Measurements from ENCODE around the gene SLC44A4.
"Not testable (repeated sequence)": the region's sequence is repeated elsewhere in the genome, so short reads cannot be mapped to it uniquely, and the experiment has no call there.

SLC44A4 gene

GRCh38 chr6:31911826-31912585, 33.2 kb upstream of the SLC44A4 start:
- Histone ChIP-seq H3K27me3 (ENCODE audit: control insufficient read depth in 1 of 2, insufficient read depth in 2 of 2, low read length in 2 of 2) (peaks cover 0 to 4% of the 10 kb centered on the region in 2 donors), H3K4me1 (ENCODE audit: control insufficient read depth, insufficient read depth, low read length) (no peaks in the 10 kb centered on the region), H3K9ac (ENCODE audit: low read length in 2 of 2) (no peak overlapping the region), H3K9me3 (ENCODE audit: control insufficient read depth in 2 of 2, low read length in 2 of 2) (no peaks in the 10 kb centered on the region), H3K4me3 (ENCODE audit: low read length in 2 of 2) (no peak overlapping the region), H3K36me3 (ENCODE audit: control insufficient read depth in 2 of 2, insufficient read depth in 2 of 2, low read length in 2 of 2) (no peaks in the 10 kb centered on the region), H3K27ac (ENCODE audit: low read length) (no peak overlapping the region)

- H3K27ac ChIP-seq (ENCODE audit: low read length); H3K27me3 ChIP-seq (ENCODE audit: control insufficient read depth in 1 of 2, insufficient read depth in 2 of 2, low read length in 2 of 2); H3K9me3 ChIP-seq (ENCODE audit: control insufficient read depth in 2 of 2, low read length in 2 of 2); H3K4me3 ChIP-seq (ENCODE audit: low read length in 2 of 2); H3K36me3 ChIP-seq (ENCODE audit: control insufficient read depth in 2 of 2, insufficient read depth in 2 of 2, low read length in 2 of 2); H3K4me1 ChIP-seq (ENCODE audit: control insufficient read depth, insufficient read depth, low read length); H3K9ac ChIP-seq (ENCODE audit: low read length in 2 of 2): not testable (repeated sequence)
These were observed 30.5 kb upstream of the SLC44A4 start for GRCh38 chr6:31909298-31909697.

GRCh38 chr6:31908791-31909190, 30.0 kb upstream of the SLC44A4 start:
- Histone ChIP-seq H3K27me3 (ENCODE audit: control insufficient read depth in 1 of 2, insufficient read depth in 2 of 2, low read length in 2 of 2) (no peaks in the 10 kb centered on the region), H3K36me3 (ENCODE audit: control insufficient read depth in 2 of 2, insufficient read depth in 2 of 2, low read length in 2 of 2) (no peaks in the 10 kb centered on the region), H3K4me3 (ENCODE audit: low read length in 2 of 2) (no peak overlapping the region), H3K4me1 (ENCODE audit: control insufficient read depth, insufficient read depth, low read length) (no peaks in the 10 kb centered on the region), H3K9ac (ENCODE audit: low read length in 2 of 2) (no peak overlapping the region), H3K9me3 (ENCODE audit: control insufficient read depth in 2 of 2, low read length in 2 of 2) (no peaks in the 10 kb centered on the region), H3K27ac (ENCODE audit: low read length) (no peak overlapping the region)

GRCh38 chr6:31908255-31908654, 29.5 kb upstream of the SLC44A4 start:
- H3K9ac ChIP-seq (ENCODE audit: low read length in 2 of 2); H3K36me3 ChIP-seq (ENCODE audit: control insufficient read depth in 2 of 2, insufficient read depth in 2 of 2, low read length in 2 of 2); H3K27ac ChIP-seq (ENCODE audit: low read length); H3K4me3 ChIP-seq (ENCODE audit: low read length in 2 of 2); H3K9me3 ChIP-seq (ENCODE audit: control insufficient read depth in 2 of 2, low read length in 2 of 2); H3K4me1 ChIP-seq (ENCODE audit: control insufficient read depth, insufficient read depth, low read length); H3K27me3 ChIP-seq (ENCODE audit: control insufficient read depth in 1 of 2, insufficient read depth in 2 of 2, low read length in 2 of 2): not testable (repeated sequence)

- H3K27ac ChIP-seq (ENCODE audit: low read length): no peak overlapping the region
- H3K27me3 ChIP-seq (ENCODE audit: control insufficient read depth in 1 of 2, insufficient read depth in 2 of 2, low read length in 2 of 2): no peaks in the 10 kb centered on the region
- H3K9me3 ChIP-seq (ENCODE audit: control insufficient read depth in 2 of 2, low read length in 2 of 2): no peaks in the 10 kb centered on the region
- H3K36me3 ChIP-seq (ENCODE audit: control insufficient read depth in 2 of 2, insufficient read depth in 2 of 2, low read length in 2 of 2): no peaks in the 10 kb centered on the region
- H3K4me3 ChIP-seq (ENCODE audit: low read length in 2 of 2): no peak overlapping the region
- H3K4me1 ChIP-seq (ENCODE audit: control insufficient read depth, insufficient read depth, low read length): peaks cover 8% of the 10 kb centered on the region
- H3K9ac ChIP-seq (ENCODE audit: low read length in 2 of 2): no peak overlapping the region
These were observed 28.5 kb upstream of the SLC44A4 start for GRCh38 chr6:31907158-31907813.

- H3K9me3 ChIP-seq (ENCODE audit: control insufficient read depth in 2 of 2, low read length in 2 of 2); H3K27ac ChIP-seq (ENCODE audit: low read length); H3K27me3 ChIP-seq (ENCODE audit: control insufficient read depth in 1 of 2, insufficient read depth in 2 of 2, low read length in 2 of 2); H3K36me3 ChIP-seq (ENCODE audit: control insufficient read depth in 2 of 2, insufficient read depth in 2 of 2, low read length in 2 of 2); H3K4me1 ChIP-seq (ENCODE audit: control insufficient read depth, insufficient read depth, low read length); H3K9ac ChIP-seq (ENCODE audit: low read length in 2 of 2); H3K4me3 ChIP-seq (ENCODE audit: low read length in 2 of 2): not testable (repeated sequence)
These were observed 27.9 kb upstream of the SLC44A4 start for GRCh38 chr6:31906727-31907126.

- no peak overlapping the region for H3K9ac ChIP-seq (ENCODE audit: low read length in 2 of 2)
These were observed 27.3 kb upstream of the SLC44A4 start for GRCh38 chr6:31906122-31906521.

GRCh38 chr6:31905041-31905440, 26.2 kb upstream of the SLC44A4 start:
- H3K9me3 ChIP-seq (ENCODE audit: control insufficient read depth in 2 of 2, low read length in 2 of 2): no peaks in the 10 kb centered on the region
- H3K27ac ChIP-seq (ENCODE audit: low read length): no peak overlapping the region
- no peak overlapping the region for H3K9ac ChIP-seq (ENCODE audit: low read length in 2 of 2)
- no peak overlapping the region for H3K4me3 ChIP-seq (ENCODE audit: low read length in 2 of 2)
- H3K27me3 ChIP-seq (ENCODE audit: control insufficient read depth in 1 of 2, insufficient read depth in 2 of 2, low read length in 2 of 2): no peaks in the 10 kb centered on the region
- no peaks in the 10 kb centered on the region for H3K36me3 ChIP-seq (ENCODE audit: control insufficient read depth in 2 of 2, insufficient read depth in 2 of 2, low read length in 2 of 2)
- H3K4me1 ChIP-seq (ENCODE audit: control insufficient read depth, insufficient read depth, low read length): peaks cover 17% of the 10 kb centered on the region

More at GRCh38 chr6:31906122-31906521, 27.3 kb upstream of the SLC44A4 start:
- peaks cover 13% of the 10 kb centered on the region for H3K4me1 ChIP-seq (ENCODE audit: control insufficient read depth, insufficient read depth, low read length)
- H3K27ac ChIP-seq (ENCODE audit: low read length): no peak overlapping the region
- no peaks in the 10 kb centered on the region for H3K27me3 ChIP-seq (ENCODE audit: control insufficient read depth in 1 of 2, insufficient read depth in 2 of 2, low read length in 2 of 2)
- H3K4me3 ChIP-seq (ENCODE audit: low read length in 2 of 2): no peak overlapping the region
- H3K36me3 ChIP-seq (ENCODE audit: control insufficient read depth in 2 of 2, insufficient read depth in 2 of 2, low read length in 2 of 2): no peaks in the 10 kb centered on the region
- no peaks in the 10 kb centered on the region for H3K9me3 ChIP-seq (ENCODE audit: control insufficient read depth in 2 of 2, low read length in 2 of 2)

- Histone ChIP-seq H3K9me3 (ENCODE audit: control insufficient read depth in 2 of 2, low read length in 2 of 2) (no peaks in the 10 kb centered on the region), H3K27me3 (ENCODE audit: control insufficient read depth in 1 of 2, insufficient read depth in 2 of 2, low read length in 2 of 2) (no peaks in the 10 kb centered on the region), H3K4me1 (ENCODE audit: control insufficient read depth, insufficient read depth, low read length) (peaks cover 17% of the 10 kb centered on the region), H3K27ac (ENCODE audit: low read length) (no peak overlapping the region), H3K9ac (ENCODE audit: low read length in 2 of 2) (no peak overlapping the region), H3K36me3 (ENCODE audit: control insufficient read depth in 2 of 2, insufficient read depth in 2 of 2, low read length in 2 of 2) (no peaks in the 10 kb centered on the region), H3K4me3 (ENCODE audit: low read length in 2 of 2) (no peak overlapping the region)
These were observed 25.2 kb upstream of the SLC44A4 start for GRCh38 chr6:31903957-31904356.

- no peaks in the 10 kb centered on the region for H3K27me3 ChIP-seq (ENCODE audit: control insufficient read depth in 1 of 2, insufficient read depth in 2 of 2, low read length in 2 of 2)
- H3K36me3 ChIP-seq (ENCODE audit: control insufficient read depth in 2 of 2, insufficient read depth in 2 of 2, low read length in 2 of 2): no peaks in the 10 kb centered on the region
- H3K4me3 ChIP-seq (ENCODE audit: low read length in 2 of 2): peak within 1 kb of the TSS; percentile 88 to 90
- peak within 1 kb of the TSS; percentile 84 to 87 for H3K9ac ChIP-seq (ENCODE audit: low read length in 2 of 2)
- peaks cover 28% of the 10 kb centered on the region for H3K4me1 ChIP-seq (ENCODE audit: control insufficient read depth, insufficient read depth, low read length)
- H3K9me3 ChIP-seq (ENCODE audit: control insufficient read depth in 2 of 2, low read length in 2 of 2): no peaks in the 10 kb centered on the region
- peak within 1 kb of the TSS; percentile 85 for H3K27ac ChIP-seq (ENCODE audit: low read length)
These were observed 23.3 kb upstream of the SLC44A4 start, which contains the start of gene ZBTB12 for GRCh38 chr6:31901953-31902643. ZBTB12 (minus strand) TSS chr6:31902086; CDS start chr6:31901305, 781 bp downstream.

Data from stomach smooth muscle (tissue), 2 donors.